Umbilical cord (tissue), 2 donors: Measurements from ENCODE around the gene NTHL1. TPM values are rescaled to one million over a fixed set of nuclear protein-coding genes. Genes with fewer than 3 reads are reported as not detected.
"Not testable (repeated sequence)": the region's sequence is repeated elsewhere in the genome, so short reads cannot be mapped to it uniquely, and the experiment has no call there.

ENCODE experiments used
- DNase-seq: peaks from one replicate; pipeline ENCODE4 v3.0.0-alpha.2; 2015; ENCODE audit warnings: low spot score
- total RNA-seq: library from RNA; depleted of rRNA; stranded (reverse); fragments of >200 nt; gene quantifications from one replicate; pipeline ENCODE4 v1.2.3, GENCODE V29; 2014; ENCODE audit warnings: low replicate concordance; ENCODE audit not compliant: insufficient read depth

NTHL1 gene
- total RNA-seq, 1 donor from 2014 or later, result 10.4 TPM

- DNase-seq, result no peak
Observed at GRCh38 chr16:2029350-2029749, 18.3 kb downstream of the NTHL1 start.

- DNase-seq, result no peak
Observed at GRCh38 chr16:2028620-2029220, 18.9 kb downstream of the NTHL1 start.

GRCh38 chr16:2028146-2028545 lies 19.5 kb downstream of the NTHL1 start:
- DNase-seq, result no peak

- no peak for DNase-seq
Observed at GRCh38 chr16:2027024-2028010, 20.3 kb downstream of the NTHL1 start.

GRCh38 chr16:2026461-2027023 lies 21.1 kb downstream of the NTHL1 start, which contains the start of gene NHERF2:
TSS of gene NHERF2 (plus strand) at chr16:2026902. CDS start at chr16:2027006, 104 bp downstream.
- DNase-seq, result no peak

- DNase-seq, result no peak
Observed at GRCh38 chr16:2025878-2026460, 21.7 kb downstream of the NTHL1 start.

- no peak for DNase-seq
Observed at GRCh38 chr16:2025251-2025650, 22.4 kb downstream of the NTHL1 start.

GRCh38 chr16:2024032-2024420 lies 23.6 kb downstream of the NTHL1 start:
- no peak for DNase-seq

GRCh38 chr16:2023092-2024031 lies 24.3 kb downstream of the NTHL1 start:
- DNase-seq, result peak; percentile 95

GRCh38 chr16:2022723-2023091 lies 24.9 kb downstream of the NTHL1 start:
- peak; percentile 88 for DNase-seq

GRCh38 chr16:2019921-2020831 lies 27.5 kb downstream of the NTHL1 start:
- DNase-seq, result no peak

GRCh38 chr16:2019518-2019920 lies 28.1 kb downstream of the NTHL1 start, which contains the start of gene NPW:
TSS of gene NPW (plus strand) at chr16:2019785.
- no peak for DNase-seq

GRCh38 chr16:2016407-2016922 lies 31.2 kb downstream of the NTHL1 start:
- no peak for DNase-seq

- DNase-seq, result no peak
Observed at GRCh38 chr16:2015947-2016208, 31.8 kb downstream of the NTHL1 start.

- DNase-seq, result no peak
Observed at GRCh38 chr16:2015117-2015946, 32.3 kb downstream of the NTHL1 start.

- DNase-seq, result no peak
Observed at GRCh38 chr16:2013527-2013926, 34.1 kb downstream of the NTHL1 start.

- DNase-seq, result not testable (repeated sequence)
Observed at GRCh38 chr16:2011726-2012125, 35.9 kb downstream of the NTHL1 start.

- DNase-seq, result peak; percentile 88
Observed at GRCh38 chr16:2009791-2010510, 37.7 kb downstream of the NTHL1 start, which contains the start of gene ZNF598. TSS of gene ZNF598 (minus strand) at chr16:2009821.
